ENCODE results near the gene ANO5.
"Not testable (repeated sequence)": the region's sequence is repeated elsewhere in the genome, so short reads cannot be mapped to it uniquely, and the experiment has no call there.

The ANO5 gene

DNA sequence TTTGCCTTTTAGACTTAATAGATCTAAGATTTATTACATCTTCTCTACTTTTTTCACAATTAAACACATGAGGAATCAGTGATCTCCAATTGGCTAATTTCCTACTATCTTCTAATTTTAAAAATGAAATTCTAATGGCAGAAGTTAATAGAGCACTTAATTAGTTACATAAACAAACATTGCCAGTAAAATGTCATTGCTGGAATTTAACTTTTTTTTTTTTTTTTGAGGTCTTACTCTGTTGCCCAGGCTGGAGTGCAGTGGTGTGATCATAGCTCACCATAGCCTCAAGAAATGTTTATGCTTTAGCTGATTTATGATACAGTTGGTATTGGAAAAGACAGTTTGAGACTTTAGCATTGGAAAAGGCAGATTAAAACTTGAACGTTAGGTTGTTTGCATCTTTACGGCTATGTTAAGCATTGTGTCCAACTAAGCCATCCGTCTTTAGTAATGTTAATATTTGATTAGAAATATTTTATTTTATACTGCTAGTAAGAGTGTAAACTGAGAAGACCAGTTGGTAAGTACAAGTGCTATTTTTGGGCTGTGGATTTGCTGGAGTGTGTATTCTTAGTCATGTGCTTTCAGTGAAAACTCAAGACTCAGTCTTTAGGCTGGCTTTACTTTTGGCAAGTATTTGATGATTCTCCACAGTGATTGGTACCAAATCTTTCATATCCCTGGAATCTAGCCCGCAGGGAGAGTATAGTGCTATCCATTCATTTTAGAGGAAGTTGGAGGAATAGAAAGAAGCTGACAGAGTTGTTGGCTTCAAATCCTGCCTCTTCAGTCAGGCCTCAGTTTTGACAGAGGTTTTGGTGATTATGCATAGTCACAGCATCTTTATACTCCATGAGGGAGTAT is 4.5 kb downstream of the ANO5 start:
- peak; percentile 1 for DNase-seq (ENCODE audit: low read depth)

DNA sequence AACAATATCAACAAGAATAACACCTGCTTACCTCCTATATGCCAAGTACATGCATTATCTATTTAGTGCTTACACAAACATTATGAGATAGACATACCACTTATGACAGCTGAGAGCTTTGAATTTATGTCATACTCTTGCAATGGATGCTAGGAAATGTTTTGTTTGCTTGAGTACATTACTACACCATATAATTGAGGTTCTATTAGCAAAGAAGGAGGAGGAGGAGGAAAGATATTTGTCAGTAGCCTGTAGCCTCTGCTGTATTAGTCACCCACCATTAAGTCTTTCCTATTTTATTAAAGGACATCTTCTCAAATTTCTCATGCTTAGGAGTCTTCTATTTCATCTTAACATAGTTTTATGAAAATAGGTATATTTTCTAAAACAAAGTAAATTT is 6.4 kb downstream of the ANO5 start:
- DNase-seq (ENCODE audit: low read depth) = no peak

DNA sequence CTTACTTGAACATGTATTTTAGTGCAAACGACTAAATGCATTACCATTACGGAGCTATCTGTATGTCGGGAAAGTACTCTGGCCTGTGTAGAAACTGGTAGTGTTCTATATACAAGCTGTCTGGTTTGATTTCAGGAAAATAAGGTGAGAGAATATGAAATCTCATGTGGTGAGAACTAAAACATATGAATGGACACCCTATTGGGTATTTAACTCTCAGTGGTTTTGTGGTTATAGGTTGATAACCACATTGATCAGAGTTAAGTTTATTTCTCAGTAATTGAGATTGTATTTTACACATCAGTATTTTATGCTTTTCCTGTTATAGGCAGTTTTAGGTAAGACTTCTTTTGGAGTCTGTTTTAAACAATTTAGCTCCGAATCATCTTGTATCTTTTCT is 10.4 kb downstream of the ANO5 start:
- no peak for DNase-seq (ENCODE audit: low read depth)

DNA sequence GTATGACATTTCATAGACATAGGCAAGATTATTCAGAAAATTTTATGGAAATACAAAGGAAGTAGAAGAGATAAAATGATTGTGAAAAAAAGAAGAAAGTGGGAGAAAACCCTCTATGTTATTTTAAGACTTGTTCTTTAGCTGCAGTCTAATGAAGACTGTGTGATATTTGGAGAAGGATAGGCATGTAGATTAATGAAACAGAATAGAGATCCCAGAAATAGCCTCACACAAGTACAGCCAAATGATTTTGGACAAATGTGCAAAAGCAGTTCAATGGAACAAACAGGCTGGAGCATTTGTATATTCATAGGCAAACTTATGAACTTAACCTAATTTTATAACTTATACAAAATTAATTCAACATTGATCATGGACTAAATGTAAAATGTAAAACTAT is 14.3 kb downstream of the ANO5 start:
- no peak for DNase-seq (ENCODE audit: low read depth)

DNA sequence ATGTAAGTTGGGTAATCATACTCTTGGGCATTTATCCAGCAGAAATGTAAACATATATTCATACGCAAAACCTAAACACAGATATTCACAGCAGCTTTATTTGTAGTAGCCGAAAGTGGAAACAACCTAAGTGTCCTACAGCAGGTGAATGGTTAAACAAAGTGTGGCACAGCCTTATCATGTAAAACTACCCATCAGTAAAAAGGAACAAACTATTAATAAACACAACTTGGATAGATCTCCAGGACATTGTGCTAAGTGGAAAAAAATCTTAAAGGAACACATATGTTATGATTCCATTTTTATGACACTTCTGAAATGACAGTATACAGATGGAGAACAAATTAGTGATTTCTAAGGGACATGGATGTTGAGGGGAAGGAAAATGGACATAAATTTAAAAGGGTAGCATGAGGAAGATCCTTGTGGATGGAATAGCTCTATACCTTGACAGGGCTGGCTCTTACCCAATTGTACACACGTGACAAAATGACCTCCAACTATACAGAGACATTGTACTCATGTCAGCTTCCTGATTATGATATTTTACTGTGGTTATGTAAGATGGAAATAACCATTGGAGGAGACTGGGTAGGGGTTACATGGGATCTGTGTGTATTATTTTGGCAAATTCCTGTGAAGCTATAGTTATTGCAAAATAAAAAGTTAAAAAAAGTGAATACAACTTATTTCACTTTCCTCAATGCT is 15.4 kb downstream of the ANO5 start:
- DNase-seq (ENCODE audit: low read depth) = no peak

DNA sequence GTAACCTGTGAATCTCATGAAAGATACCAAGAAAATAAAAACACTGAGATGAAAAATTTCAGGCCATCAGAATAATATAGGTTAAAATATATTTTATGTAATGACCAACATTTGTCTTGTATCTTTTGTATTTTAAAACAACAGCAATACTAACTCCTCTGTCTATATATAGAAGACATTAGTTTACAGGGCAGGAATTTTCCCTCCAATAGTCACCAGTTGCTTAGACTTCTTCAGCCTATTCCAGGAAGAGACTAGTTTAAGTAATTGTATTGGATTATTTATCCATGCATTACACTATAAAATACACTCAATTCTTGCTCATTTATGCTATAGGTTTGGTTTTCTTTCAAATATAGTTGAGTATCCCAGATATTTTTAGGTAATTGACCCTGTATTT is 24.1 kb downstream of the ANO5 start:
- DNase-seq (ENCODE audit: low read depth) = no peak

DNA sequence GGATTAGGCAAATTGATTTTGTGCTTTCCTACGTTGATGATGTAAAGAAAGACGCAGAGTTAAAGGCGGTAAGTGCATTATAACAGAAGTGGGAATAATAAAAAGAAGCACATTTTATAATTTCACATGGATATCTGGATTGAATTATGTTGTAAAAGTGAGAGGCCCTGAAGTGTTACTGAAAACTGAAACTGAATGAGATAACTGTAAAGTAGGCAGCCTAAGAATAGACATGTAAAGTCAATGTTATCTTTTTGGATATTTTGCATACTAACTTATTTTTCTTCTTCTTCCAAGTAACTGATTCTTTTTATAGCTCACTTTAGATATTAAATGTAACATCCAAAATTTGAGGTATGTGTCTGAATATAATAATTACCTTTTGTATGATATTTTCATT is 28.3 kb downstream of the ANO5 start:
- DNase-seq (ENCODE audit: low read depth) = no peak

DNA sequence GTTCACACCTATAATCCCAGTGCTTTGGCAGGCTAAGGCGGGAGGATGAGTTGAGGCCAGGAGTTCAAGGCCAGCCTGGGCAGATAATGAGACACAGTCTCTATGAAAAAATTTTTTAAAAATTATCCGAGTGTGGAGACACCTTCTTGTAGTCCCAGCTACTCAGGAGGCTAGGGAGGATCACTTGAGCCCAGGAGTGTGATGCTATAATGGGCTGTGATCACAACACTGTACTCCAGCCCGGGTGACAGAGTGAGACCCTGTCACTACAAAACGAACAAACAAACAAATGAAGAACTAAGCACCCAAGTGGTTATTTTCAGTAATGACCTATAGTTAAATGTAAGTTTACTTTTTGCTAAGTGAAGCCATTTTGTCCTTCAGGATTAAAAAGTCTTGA is 32.3 kb downstream of the ANO5 start:
- DNase-seq (ENCODE audit: low read depth) = no peak

DNA sequence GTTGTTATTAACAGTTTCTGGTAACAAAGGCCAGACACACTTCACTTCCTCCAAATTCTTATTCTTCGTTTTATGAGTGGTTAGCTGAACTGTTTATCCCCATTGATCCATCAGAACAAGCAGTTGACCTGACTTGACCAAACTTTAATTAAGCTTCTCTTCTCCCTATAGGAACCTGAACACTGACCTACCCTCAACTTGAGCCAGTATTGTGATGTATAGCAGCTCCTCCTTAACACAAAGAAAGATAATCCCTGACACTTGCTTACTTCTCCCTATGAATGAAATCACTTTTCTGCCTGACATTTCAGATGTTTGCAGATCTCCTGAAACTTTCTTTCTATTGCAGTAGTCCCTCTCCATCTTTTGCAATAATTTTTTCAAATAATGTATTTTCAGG is 41.9 kb downstream of the ANO5 start:
- no peak for DNase-seq (ENCODE audit: low read depth)

DNA sequence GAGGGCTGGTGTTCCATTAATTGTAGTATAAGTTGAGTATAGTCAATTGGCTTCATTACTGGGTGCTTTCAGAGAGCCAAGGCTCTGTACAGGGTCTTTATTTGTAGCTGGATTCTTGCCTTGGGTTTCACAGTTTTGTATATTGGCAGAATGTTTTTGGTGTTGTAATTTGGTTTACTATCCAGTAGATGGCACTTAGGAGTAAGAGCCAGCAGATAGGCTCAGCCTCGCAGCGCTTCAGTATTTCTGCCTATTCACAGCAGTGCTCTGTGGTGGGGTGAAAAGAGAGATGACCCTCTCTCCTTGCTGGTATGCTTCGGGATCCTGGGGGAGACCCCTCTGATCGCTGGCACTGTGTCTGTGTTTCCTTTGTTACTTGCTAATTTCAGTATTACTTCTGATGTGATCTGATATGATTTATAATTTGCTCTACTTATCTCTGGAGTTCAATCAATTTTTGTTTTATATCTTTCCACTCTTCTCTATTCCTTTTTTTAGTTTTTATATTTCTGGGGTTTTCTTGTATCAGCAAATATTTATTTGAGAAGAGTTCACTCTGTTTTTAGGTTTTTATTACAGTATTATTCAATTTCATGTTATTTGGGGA is 52.2 kb downstream of the ANO5 start:
- peak; percentile 13 for DNase-seq (ENCODE audit: low read depth)

DNA sequence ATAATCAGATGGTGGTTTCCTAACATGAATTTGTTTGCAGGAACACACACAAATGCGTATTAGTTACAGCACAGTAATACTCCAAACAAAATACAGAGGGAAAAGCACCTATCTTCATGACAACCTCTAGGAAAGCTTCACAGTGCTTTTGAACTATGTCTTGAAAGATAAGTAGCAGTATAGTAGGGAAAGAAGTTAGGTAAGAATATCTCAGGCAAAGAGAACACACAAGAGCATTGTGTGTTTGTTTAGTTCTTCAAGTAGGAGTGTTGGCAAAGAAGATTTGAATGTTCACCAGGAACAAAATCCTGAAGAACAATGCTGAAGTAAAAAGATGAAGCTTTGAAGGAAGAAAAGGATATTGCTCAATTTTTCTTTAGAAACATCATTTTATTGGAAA is 54.1 kb downstream of the ANO5 start:
- DNase-seq (ENCODE audit: low read depth) = no peak

DNA sequence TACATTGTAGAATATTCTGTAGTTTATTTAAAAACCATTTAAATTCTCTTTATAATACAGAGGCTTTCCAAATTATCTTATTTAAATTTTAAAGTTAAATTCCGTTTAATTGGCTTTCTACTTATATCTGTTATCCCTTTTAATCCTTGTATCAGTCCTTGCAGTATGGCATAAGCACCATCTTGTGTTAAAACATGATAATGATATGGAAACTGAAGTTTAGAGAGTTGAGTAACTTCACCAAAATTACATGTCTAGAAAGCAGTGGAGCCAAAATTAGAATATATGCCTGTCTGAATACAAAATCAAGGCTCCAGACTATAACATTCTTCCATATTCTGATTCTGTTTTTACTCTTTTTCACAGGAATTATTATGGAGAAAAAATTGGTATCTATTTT is 57.0 kb downstream of the ANO5 start:
- no peak for DNase-seq (ENCODE audit: low read depth)

DNA sequence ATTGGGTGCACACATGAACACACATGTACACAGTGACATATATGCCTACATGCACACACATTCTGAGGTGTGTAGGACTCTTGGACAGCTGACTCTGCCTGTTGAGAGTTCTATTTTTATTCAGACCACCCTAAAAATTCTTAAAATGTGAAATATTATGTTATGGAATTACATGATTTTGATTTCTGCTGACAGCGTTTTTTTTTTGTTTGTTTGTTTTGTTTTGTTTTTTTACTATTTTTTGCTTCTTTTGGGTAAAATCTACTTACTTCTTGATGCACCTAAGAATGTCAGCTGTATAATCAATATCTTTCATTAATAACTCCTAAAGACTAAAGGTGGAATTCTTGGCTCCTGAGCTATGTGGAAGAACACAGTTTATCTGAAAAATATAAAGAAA is 64.0 kb downstream of the ANO5 start:
- no peak for DNase-seq (ENCODE audit: low read depth)

DNA sequence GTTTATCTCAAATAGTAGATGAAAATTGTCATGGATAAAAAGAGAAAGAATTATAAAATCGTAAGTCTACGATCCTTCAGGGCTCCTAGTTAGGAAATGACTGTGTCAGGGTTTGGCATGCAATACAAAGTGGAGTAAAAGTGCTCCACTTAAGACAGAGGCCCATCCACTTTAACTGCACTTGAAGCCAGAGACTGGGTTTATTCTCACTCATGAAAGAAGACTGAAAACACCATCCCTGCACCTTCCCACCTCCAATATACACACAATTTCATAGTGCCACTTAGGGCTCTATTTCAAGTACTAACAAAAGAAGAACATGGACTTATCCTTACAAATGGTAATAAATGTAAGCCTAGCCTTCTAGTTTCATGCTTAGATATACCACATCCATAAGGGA is 70.7 kb downstream of the ANO5 start:
- no peak for DNase-seq (ENCODE audit: low read depth)

DNA sequence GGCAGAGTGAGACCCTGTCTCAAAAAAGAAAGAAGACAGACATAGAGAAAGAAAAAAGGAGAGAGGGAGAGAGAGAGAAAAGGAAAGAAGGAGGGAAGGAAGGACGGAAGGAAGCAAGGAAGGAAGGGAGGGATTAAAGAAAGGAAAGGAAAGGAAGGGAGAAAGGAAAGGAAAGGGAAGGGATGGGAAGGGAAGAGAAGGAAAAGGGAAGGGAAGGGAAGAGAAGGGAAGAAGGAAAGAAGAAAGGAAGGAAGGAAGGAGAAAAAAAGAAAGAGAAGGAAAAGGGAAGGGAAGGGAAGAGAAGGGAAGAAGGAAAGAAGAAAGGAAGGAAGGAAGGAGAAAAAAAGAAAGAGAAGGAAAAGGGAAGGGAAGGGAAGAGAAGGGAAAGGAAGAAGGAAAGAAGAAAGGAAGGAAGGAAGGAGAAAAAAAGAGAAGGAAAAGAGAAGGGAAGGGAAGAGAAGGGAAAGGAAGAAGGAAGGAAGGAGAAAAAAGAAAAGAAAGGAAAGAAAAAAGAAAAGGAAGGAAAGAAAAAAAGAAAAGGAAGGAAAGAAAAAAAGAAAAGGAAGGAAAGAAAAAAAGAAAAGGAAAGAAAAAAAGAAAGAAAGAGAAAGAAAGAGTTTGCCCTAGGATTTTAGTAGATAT is 76.2 kb downstream of the ANO5 start:
- not testable (repeated sequence) for DNase-seq (ENCODE audit: low read depth)

DNA sequence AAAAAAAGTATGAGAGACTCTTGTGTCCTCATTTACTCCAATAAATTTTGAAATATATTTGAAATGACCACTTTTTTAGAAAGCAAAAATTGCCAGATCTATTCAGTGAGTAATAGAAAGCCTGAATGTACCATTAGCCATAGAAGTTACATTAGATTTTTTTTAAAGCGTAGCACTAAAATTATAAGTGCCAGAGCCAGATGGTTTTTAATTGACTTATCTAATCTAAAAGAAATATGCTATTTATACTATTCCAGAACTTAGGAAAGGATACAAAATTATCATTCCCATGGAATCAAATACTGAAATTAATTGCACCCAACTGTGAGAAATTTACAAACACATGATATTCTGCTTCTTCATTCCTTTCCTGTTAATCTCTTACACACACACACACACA is 80.9 kb downstream of the ANO5 start:
- no peak for DNase-seq (ENCODE audit: low read depth)

DNA sequence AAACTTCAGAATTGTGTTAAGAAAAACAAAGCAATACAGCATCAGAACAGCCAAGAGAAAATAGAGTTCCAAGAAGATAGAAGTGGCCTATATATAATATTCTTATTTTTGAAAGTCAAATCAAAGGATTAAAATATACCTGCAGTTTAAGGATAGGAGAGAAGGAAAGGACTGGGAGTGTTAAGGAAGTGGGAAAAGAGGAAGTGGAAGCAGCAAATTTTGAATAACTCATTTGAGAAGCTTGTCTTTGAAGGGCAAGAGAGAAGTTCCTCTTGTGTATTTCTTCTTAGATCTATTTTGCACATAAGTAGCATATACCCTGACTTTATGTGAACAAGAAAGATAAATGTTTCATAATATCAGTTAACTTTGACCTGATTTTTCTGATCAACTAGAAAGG is 82.7 kb downstream of the ANO5 start:
- no peak for DNase-seq (ENCODE audit: low read depth)

DNA sequence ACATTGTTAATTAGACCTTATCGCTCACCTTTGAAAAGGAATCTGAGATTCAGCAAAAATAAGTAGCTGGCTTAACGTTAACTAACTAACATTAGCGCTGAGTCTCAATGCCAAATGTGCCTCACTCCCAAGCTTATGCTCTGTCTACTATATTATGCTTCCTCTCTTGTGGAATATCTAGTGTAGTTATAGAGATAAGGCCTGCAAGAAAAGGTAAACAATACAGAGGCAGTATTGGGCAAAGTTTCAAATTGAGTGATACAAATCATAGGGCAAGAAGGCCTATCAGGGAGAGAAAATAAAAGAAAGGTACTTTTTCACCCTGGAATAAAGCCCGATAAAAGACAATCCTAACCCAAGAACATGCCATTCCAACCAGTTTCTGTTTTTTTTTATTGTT is 83.7 kb downstream of the ANO5 start:
- no peak for DNase-seq (ENCODE audit: low read depth)

DNA sequence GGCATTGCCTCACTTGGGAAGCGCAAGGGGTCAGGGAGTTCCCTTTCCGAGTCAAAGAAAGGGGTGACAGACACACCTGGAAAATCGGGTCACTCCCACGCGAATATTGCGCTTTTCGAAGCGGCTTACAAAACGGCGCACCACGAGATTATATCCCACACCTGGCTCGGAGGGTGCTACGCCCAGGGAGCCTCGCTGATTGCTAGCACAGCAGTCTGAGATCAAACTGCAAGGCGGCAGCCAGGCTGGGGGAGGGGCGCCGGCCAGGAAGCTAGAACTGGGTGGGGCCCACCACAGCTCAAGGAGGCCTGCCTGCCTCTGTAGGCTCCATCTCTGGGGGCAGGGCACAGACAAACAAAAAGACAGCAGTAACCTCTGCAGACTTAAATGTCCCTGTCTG is 92.1 kb downstream of the ANO5 start:
- not testable (repeated sequence) for DNase-seq (ENCODE audit: low read depth)

DNA sequence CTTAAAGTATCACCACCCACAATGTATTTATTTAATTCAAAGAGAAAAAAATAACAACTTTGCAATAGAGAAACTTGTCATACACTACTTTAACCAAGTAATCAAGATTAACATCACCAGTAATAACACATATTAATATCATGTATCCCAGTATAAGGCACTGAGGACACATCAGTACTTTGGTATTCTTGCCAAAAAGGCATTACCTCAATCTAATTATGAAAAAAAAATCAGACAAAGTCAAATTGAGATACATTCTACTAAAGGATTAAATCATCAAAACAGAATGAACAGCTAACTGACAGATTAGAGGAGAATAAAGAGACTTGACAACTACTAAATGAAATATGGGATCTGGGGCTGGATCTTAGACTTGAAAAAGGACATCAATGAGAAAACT is 109.5 kb downstream of the ANO5 start:
- no peak for DNase-seq (ENCODE audit: low read depth)

DNA sequence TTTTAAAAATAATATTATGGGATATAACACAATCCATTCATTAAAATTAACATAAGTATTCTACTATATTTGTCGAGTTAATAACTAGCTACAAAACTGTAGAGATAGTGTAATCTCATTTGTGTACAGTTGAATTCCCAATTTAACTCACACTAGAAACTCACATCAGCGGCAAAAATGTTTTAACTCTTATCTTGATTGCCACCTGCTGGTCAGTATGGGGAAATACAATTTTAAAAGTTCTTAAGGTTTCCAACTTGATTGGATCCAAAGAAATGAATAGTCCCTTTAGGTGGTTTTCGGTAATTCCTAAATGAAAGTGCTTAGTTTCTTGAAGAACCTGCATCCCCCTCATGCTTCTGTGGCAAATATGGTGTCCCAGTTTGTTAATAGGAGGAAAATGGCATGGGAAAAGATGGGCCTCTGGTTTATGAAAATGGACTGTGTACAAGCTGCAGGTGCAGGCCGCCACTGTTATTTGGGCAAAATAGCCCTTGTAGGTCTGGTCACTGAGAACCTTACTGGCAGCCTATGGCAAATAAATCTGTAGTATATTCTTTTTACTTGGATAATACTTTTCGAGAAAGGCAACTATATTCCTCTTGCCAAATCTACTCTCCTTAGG is 111.6 kb downstream of the ANO5 start:
- no peak for DNase-seq (ENCODE audit: low read depth)

DNA sequence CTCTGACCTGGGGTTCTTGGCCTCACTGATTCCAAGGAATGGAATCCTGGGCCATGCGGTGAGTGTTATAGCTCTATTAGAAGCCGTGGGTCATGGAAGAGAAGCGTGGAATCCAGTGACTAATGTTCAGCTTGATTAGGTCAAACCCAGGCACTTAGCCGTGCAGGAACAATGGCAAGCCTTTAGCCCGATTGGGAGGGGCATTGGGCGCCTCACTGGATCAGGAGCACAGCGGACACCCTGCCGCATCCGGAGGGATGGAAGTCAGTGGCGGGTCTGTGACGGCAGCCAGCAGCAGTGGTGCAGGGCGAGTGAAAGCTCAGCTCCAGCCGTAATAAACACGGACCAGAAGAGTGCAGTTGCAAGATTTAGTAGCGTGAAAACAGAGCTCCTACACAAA is 124.8 kb downstream of the ANO5 start:
- no peak for DNase-seq (ENCODE audit: low read depth)

Measured in stromal cell of bone marrow (primary cell).